ENCODE measurements around the gene TBC1D22A.

Gene TBC1D22A

GRCh38 chr22:47067911-47068625 lies 305.6 kb downstream of the TBC1D22A start:
- H3K4me3 Mint-ChIP-seq: no peak overlapping the region
- ATAC-seq (ENCODE audit: low read depth) (no peak), DNase-seq (ENCODE audit: low spot score in 2 of 2) (no peak)
- H3K4me1 Mint-ChIP-seq: peaks cover 11% of the 10 kb centered on the region
- H3K36me3 Mint-ChIP-seq: peaks cover 21% of the 10 kb centered on the region
- no peaks in the 10 kb centered on the region for H3K9me3 Mint-ChIP-seq
- H3K27me3 Mint-ChIP-seq: no peaks in the 10 kb centered on the region
- no peak overlapping the region for H3K27ac Mint-ChIP-seq

DNA sequence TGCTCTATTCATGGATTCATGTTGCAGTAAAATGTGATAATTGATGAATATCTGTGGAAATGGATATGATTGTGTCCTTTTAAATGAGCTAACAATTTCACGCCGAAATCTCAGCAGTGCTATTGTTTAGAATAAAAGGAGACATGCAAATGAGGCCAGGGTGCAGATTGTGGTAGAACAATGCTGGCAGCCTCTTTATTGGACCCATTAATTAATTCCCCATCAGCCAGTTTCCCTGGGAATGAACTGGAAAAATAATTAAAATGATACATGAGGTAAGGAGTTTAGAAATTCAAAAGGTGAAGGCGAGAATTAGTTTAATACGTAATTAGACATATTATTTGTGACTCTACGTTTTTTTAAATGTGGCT lies 306.2 kb downstream of the TBC1D22A start:
- H3K4me3 Mint-ChIP-seq: no peak overlapping the region
- H3K4me1 Mint-ChIP-seq: peaks cover 11% of the 10 kb centered on the region
- ATAC-seq (ENCODE audit: low read depth): no peak
- H3K9me3 Mint-ChIP-seq: no peaks in the 10 kb centered on the region
- no peak overlapping the region for H3K27ac Mint-ChIP-seq
- H3K36me3 Mint-ChIP-seq: peaks cover 20% of the 10 kb centered on the region
- no peaks in the 10 kb centered on the region for H3K27me3 Mint-ChIP-seq
- no peak for DNase-seq (ENCODE audit: low spot score in 2 of 2)

DNA sequence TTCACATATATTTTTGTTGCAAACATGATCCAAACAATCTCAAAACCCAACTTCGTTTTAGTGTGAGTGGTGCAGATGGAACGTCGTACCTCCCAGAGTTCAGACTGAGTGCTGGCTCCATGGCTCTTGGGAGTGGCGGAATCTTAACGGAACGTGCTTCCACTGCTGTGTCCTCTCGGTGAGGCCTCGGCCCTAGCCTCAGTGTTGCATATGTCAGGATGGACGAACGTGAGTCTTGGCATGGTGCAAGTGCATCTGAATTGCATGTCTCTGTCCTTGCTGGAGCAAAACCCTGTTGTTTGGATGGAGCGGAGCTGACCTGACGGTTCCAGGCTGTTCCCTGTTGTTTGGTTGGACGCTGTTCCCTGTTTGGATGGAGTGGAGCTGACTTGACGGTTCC lies 306.8 kb downstream of the TBC1D22A start:
- no peaks in the 10 kb centered on the region for H3K27me3 Mint-ChIP-seq
- H3K36me3 Mint-ChIP-seq: peaks cover 20% of the 10 kb centered on the region
- H3K27ac Mint-ChIP-seq: no peak overlapping the region

DNA sequence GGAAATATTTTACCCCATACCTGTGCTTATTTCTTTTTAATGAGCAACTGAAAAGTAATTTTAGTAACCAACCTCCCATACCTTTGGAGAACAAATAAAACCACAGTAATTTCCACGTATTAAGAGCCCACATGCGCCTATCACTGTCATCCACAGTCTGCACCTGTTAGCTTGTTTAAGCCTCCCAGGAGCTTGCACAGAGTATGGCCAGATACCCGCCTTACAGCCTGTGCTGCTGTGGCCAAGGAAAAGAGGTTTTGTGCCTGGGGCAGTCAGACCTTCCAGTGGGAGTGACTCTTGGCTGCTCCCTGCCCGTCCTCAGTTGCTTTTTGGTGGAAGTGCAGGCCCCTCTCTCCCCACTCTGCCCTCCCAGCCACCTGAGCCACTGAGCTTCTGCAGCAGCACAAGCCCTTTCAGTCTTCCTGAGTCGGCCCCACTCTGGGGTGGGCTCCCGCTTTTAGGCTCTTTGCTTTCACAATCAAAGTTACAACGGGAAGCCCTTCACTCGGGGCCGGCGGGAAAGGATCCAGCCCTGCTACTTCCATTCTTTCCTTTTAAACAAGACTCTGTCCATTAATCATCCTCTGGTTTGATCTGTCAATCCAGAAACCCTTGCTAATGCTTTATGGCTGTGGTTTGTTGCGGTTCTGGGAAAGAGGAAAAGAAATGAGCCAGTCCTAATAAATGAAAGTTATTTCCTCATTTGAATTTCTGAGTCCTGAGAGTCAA lies 308.8 kb downstream of the TBC1D22A start:
- Mint-ChIP-seq H3K4me3 (no peak overlapping the region), H3K27me3 (no peaks in the 10 kb centered on the region), H3K4me1 (peaks cover 11% of the 10 kb centered on the region), H3K27ac (peak overlapping the region; percentile 63), H3K9me3 (peaks cover 5% of the 10 kb centered on the region), H3K36me3 (peaks cover 35% of the 10 kb centered on the region)
- ATAC-seq (ENCODE audit: low read depth): no peak
- DNase-seq (ENCODE audit: low spot score in 2 of 2): no peak

More for the DNA sequence above, 306.8 kb downstream of the TBC1D22A start:
- peaks cover 11% of the 10 kb centered on the region for H3K4me1 Mint-ChIP-seq
- H3K4me3 Mint-ChIP-seq: no peak overlapping the region
- no peak for DNase-seq (ENCODE audit: low spot score in 2 of 2)
- no peaks in the 10 kb centered on the region for H3K9me3 Mint-ChIP-seq
- ATAC-seq (ENCODE audit: low read depth): no peak

DNA sequence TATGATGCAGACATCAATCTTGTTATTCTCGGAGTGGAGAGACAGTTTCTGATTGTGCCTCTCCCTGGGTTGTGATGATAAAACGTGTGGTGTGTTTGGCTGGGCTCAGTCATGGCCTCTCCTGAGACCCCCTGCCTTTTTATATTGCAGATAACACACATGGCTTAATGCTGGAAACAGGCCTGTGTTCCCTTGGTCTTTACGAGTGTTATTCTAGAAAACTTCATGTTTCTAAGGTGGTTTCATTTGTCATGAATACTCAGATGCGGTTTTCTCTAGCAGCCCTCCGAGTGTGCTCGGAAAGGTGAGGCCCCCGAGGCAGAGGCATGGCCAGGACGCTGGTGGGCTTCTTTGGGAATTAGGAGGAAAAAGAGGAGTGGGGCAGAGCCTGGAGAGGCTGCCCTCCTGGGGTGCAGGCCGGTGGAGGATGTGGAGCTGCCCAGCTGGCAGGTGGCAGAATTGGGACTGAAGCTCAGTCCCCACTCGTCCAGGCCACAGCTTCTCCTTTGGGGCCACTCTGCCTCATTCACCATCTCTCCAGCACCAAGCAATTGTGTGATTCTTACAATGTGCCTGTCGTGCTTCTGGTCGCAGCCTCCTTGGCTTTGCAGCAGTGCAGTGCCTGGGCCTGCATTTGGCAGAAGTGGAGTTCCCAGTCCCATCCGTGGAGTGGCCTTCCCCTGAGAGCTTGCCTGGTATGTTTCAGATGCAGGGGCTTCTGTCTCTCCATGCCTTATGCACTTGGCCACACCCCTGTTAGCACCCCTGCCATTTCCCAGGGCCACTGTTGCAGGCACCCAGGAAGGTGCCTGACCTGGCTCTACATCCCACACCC lies 309.6 kb downstream of the TBC1D22A start:
- H3K4me1 Mint-ChIP-seq: peaks cover 11% of the 10 kb centered on the region
- H3K36me3 Mint-ChIP-seq: peaks cover 37% of the 10 kb centered on the region
- peaks cover 8% of the 10 kb centered on the region for H3K9me3 Mint-ChIP-seq
- ATAC-seq (ENCODE audit: low read depth) (no peak), DNase-seq (ENCODE audit: low spot score in 2 of 2) (no peak)
- no peaks in the 10 kb centered on the region for H3K27me3 Mint-ChIP-seq
- H3K27ac Mint-ChIP-seq: no peak overlapping the region
- no peak overlapping the region for H3K4me3 Mint-ChIP-seq

DNA sequence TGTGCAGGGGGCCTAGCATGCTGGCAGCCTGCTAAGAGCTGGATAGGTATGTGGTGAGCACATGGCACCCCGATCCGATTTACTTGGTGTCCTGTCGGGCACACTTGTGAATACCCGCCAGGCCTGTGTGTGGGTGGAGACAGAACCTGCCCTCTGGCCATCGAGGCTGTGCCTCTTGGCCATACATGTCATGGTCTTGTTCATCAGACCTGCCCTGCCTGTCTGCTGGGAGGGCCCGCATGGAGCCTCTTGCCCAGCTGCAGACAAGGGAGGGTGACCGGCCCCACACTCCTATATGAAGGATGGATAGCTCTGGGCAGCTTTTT lies 310.2 kb downstream of the TBC1D22A start:
- H3K27me3 Mint-ChIP-seq: no peaks in the 10 kb centered on the region
- H3K4me1 Mint-ChIP-seq: peaks cover 11% of the 10 kb centered on the region
- ATAC-seq (ENCODE audit: low read depth) (no peak), DNase-seq (ENCODE audit: low spot score in 2 of 2) (no peak)
- no peak overlapping the region for H3K4me3 Mint-ChIP-seq
- H3K27ac Mint-ChIP-seq: no peak overlapping the region
- H3K9me3 Mint-ChIP-seq: peaks cover 8% of the 10 kb centered on the region
- H3K36me3 Mint-ChIP-seq: peaks cover 41% of the 10 kb centered on the region

DNA sequence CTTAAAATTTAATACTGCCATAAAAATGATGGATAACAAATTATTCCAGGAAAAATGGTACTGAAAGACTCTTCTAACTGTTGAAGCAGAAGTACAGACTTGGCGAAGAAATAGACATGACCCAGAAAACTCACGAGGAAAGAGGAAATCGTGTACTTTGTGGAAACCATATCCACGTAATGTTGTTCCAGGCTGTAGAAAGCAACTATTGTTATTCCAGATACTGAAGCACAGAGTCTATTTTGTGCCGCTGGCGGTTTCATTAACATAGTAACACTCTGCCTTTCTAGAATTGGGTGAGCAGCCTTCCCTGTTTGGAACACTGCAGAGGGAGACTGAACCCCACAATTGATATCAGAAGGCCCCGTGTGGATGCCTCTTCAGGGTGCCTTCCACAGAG lies 310.6 kb downstream of the TBC1D22A start:
- no peak overlapping the region for H3K4me3 Mint-ChIP-seq
- peaks cover 44% of the 10 kb centered on the region for H3K36me3 Mint-ChIP-seq
- H3K27ac Mint-ChIP-seq: no peak overlapping the region

DNA sequence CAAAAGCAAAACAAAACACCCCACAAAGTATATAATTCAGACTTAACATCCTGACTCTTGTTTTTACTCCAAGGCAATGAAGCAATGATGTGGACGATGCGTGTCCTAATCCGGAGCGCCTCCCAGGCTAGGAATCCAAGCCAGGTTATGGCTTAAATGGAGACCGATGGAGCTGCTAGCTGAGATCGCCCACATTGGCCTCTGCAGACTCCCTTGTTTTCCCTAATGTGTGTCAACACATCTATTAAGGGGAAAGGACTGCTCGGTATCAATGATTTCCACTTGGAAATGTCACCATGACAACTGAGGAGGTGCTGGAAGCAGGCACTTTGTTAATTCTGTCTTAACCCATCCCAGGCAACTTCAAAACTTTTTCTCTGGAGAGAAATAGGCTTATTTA lies 311.7 kb downstream of the TBC1D22A start:
- H3K27me3 Mint-ChIP-seq: no peaks in the 10 kb centered on the region
- ATAC-seq (ENCODE audit: low read depth): no peak

More for the DNA sequence above, 310.6 kb downstream of the TBC1D22A start:
- H3K9me3 Mint-ChIP-seq: peaks cover 8% of the 10 kb centered on the region
- DNase-seq (ENCODE audit: low spot score in 2 of 2) (no peak), ATAC-seq (ENCODE audit: low read depth) (no peak)
- H3K4me1 Mint-ChIP-seq: peaks cover 11% of the 10 kb centered on the region
- H3K27me3 Mint-ChIP-seq: no peaks in the 10 kb centered on the region

GRCh38 chr22:47075568-47075967 lies 313.1 kb downstream of the TBC1D22A start:
- Mint-ChIP-seq H3K36me3 (peaks cover 50% of the 10 kb centered on the region), H3K4me1 (peaks cover 4% of the 10 kb centered on the region), H3K4me3 (no peak overlapping the region), H3K27me3 (no peaks in the 10 kb centered on the region), H3K9me3 (peaks cover 10% of the 10 kb centered on the region), H3K27ac (no peak overlapping the region)
- DNase-seq (ENCODE audit: low spot score in 2 of 2) (no peak), ATAC-seq (ENCODE audit: low read depth) (no peak)

More for the DNA sequence above, 311.7 kb downstream of the TBC1D22A start:
- Mint-ChIP-seq H3K36me3 (peaks cover 47% of the 10 kb centered on the region), H3K9me3 (peaks cover 8% of the 10 kb centered on the region), H3K4me3 (no peak overlapping the region), H3K4me1 (peaks cover 11% of the 10 kb centered on the region), H3K27ac (no peak overlapping the region)
- DNase-seq (ENCODE audit: low spot score in 2 of 2): no peak

DNA sequence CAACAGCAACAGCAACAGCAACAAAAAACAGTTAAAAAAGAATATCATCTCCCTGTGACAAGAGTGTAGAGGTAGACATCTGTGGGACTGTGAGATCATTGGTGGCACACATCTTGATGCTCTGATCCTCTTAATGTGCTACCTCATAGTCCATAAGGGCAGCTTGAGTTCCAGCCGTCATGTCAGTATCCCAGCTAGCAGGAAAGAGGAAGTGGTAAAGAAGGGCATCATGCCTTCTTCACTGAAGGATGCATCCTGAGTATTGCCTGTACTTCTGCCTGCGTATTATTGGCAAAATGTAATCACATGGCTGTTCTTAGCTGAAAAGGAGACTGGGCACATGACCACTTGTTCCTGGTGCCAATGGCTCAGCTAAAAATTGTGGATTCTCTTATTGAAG lies 314.3 kb downstream of the TBC1D22A start:
- ATAC-seq (ENCODE audit: low read depth) (no peak), DNase-seq (ENCODE audit: low spot score in 2 of 2) (no peak)
- Mint-ChIP-seq H3K9me3 (peaks cover 10% of the 10 kb centered on the region), H3K4me1 (peaks cover 3% of the 10 kb centered on the region), H3K27me3 (no peaks in the 10 kb centered on the region), H3K36me3 (peaks cover 51% of the 10 kb centered on the region), H3K4me3 (no peak overlapping the region), H3K27ac (no peak overlapping the region)

- no peaks in the 10 kb centered on the region for H3K27me3 Mint-ChIP-seq
- peaks cover 9% of the 10 kb centered on the region for H3K9me3 Mint-ChIP-seq
- DNase-seq (ENCODE audit: low spot score in 2 of 2): no peak
- ATAC-seq (ENCODE audit: low read depth): no peak
- no peak overlapping the region for H3K4me3 Mint-ChIP-seq
- peaks cover 37% of the 10 kb centered on the region for H3K36me3 Mint-ChIP-seq
- H3K27ac Mint-ChIP-seq: no peak overlapping the region
- peaks cover 3% of the 10 kb centered on the region for H3K4me1 Mint-ChIP-seq
These were observed 317.6 kb downstream of the TBC1D22A start for GRCh38 chr22:47080100-47080499.

DNA sequence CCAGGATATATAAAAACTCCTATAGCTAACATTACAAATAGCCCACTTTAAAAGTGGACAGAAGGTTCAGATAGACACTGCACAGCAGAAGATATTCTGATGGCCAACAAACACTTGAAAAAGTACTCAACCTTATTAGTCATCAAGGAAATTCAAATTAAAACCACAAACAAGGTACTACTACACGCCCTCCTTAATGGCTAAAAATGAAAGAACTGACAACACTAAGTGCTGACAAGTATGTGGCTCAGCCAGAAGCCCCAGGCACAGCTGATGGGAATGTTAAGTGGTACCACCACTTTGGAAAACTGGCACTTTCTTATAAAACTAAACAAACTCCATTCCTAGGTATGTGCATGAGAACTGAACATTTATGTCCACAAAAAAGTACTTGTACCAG lies 320.1 kb downstream of the TBC1D22A start:
- Mint-ChIP-seq H3K4me1 (peaks cover 5% of the 10 kb centered on the region), H3K27me3 (no peaks in the 10 kb centered on the region), H3K4me3 (no peak overlapping the region), H3K27ac (no peak overlapping the region), H3K9me3 (peaks cover 3% of the 10 kb centered on the region), H3K36me3 (peaks cover 19% of the 10 kb centered on the region)
- no peak for DNase-seq (ENCODE audit: low spot score in 2 of 2)
- ATAC-seq (ENCODE audit: low read depth): no peak

GRCh38 chr22:47083379-47083986 lies 321.0 kb downstream of the TBC1D22A start:
- Mint-ChIP-seq H3K27me3 (no peaks in the 10 kb centered on the region), H3K27ac (no peak overlapping the region), H3K9me3 (peaks cover 3% of the 10 kb centered on the region), H3K4me3 (no peak overlapping the region), H3K36me3 (peaks cover 16% of the 10 kb centered on the region), H3K4me1 (peaks cover 5% of the 10 kb centered on the region)
- DNase-seq (ENCODE audit: low spot score in 2 of 2) (no peak), ATAC-seq (ENCODE audit: low read depth) (no peak)

- peaks cover 15% of the 10 kb centered on the region for H3K36me3 Mint-ChIP-seq
- no peak for DNase-seq (ENCODE audit: low spot score in 2 of 2)
- H3K9me3 Mint-ChIP-seq: peaks cover 3% of the 10 kb centered on the region
- no peaks in the 10 kb centered on the region for H3K27me3 Mint-ChIP-seq
- H3K4me3 Mint-ChIP-seq: no peak overlapping the region
- peaks cover 11% of the 10 kb centered on the region for H3K4me1 Mint-ChIP-seq
- no peak for ATAC-seq (ENCODE audit: low read depth)
- H3K27ac Mint-ChIP-seq: no peak overlapping the region
These were observed 321.8 kb downstream of the TBC1D22A start for GRCh38 chr22:47084226-47084625.
